Measurements from ENCODE around the gene DUOX1. TPM values are rescaled to one million over a fixed set of nuclear protein-coding genes. Genes with fewer than 3 reads are reported as not detected.

DUOX1 gene
- total and polyA plus RNA-seq, 9 of the 15 experiments (the other 6 are each of a cell fraction or from before 2014, with no cell fraction given) = 0.01 to 0.22 (median 0.01) TPM; not detected in 6

DNA sequence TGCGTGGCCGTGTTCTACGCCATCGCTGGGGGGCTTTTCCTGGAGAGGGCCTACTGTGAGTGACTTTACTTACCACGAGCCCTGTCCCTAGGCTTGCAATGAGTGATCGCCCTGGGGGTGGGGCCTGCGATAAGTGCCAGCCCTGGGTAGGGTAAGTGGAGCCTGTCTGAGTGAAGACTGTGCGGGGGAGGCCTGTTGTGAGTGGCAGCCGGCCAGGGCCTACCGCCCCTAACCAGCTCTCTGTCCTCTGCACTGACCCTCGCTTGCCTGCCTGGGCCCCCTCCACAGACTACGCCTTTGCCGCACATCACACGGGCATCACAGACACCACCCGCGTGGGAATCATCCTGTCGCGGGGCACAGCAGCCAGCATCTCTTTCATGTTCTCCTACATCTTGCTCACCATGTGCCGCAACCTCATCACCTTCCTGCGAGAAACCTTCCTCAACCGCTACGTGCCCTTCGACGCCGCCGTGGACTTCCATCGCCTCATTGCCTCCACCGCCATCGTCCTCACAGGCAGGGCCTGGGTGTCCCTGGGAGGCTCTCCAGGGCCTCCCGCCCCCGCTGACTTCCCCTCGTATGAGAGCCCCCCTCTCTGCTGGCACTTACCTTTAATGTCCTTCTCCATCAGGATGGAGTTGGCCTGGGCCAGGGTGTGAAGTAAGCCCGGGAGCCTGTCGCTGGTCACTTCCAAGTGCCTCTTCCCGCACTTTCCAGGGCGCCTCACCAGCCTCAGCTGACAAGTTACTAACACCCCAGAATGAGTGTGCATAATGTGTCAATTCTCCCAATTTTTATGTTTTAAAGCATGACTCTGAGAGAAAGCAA is 22.4 kb downstream of the DUOX1 start:
- no peak overlapping the region for H3K9ac ChIP-seq (ENCODE audit: insufficient read depth in 1 of 2, low read depth in 2 of 2, low read length in 2 of 2)
- H3K27ac ChIP-seq (ENCODE audit: extremely low read depth, low read depth, low read length) = no peak overlapping the region
- H3K4me2 ChIP-seq (ENCODE audit: insufficient read depth, low read length) = no peak overlapping the region
- ChIA-PET CTCF (ENCODE audit: low intra/inter-chr PET ratio) (no interaction called here), POLR2A (no interaction called here)
- no peaks in the 10 kb centered on the region for H3K9me1 ChIP-seq (ENCODE audit: control insufficient read depth, insufficient read depth, low read length)
- H3K79me2 ChIP-seq (ENCODE audit: control insufficient read depth, insufficient read depth, low read length) = no peaks in the 10 kb centered on the region
- H2AFZ ChIP-seq (ENCODE audit: low read depth, low read length) = no peak overlapping the region
- WGBS (ENCODE audit: insufficient coverage, low coverage, missing lambda C conversion rate) = 74% methylated on average over 30 of the region's 36 CpGs
- intact Hi-C loops (cut with micrococcal nuclease) (no loop called here), in situ Hi-C loops (cut with MboI) (no loop called here)
- H3K4me1 ChIP-seq (replicated peaks in 1 of 2; ENCODE audit: control insufficient read depth in 2 of 2, insufficient read depth in 2 of 2, low read length in 2 of 2) = peaks cover 6% of the 10 kb centered on the region in 2 experiments; a peak in 3 of 5 replicates
- H4K20me1 ChIP-seq (replicated peaks; ENCODE audit: control insufficient read depth, insufficient read depth, low read length) = no peaks in the 10 kb centered on the region; the same call in 1 of the 2 replicates
- FAIRE-seq (no peak), ATAC-seq (no peak), DNase-seq (ENCODE audit: extremely low read depth in 1 of 4, low spot score in 3 of 4) (no peak)
- H3K27me3 ChIP-seq (ENCODE audit: control insufficient read depth in 2 of 2, insufficient read depth in 2 of 2, low read length in 2 of 2) = peaks cover 0 to 15% of the 10 kb centered on the region in 2 experiments; a peak in 2 of 5 replicates
- no TSS peak for BruUV-seq (replicated peaks)
- no peaks in the 10 kb centered on the region for H3K36me3 ChIP-seq (ENCODE audit: control insufficient read depth, insufficient read depth, low read length)
- no peaks in the 10 kb centered on the region for H3K9me3 ChIP-seq (replicated peaks; ENCODE audit: control insufficient read depth, insufficient read depth, low read depth, low read length)
- H3K4me3 ChIP-seq = no peak overlapping the region
- TF ChIP-seq POLR2A (conservative IDR thresholded peaks at IDR 0.05) = no peak
- TF ChIP-seq CBFA2T3 (IDR thresholded peaks at IDR 0.05) = no peak
- no peak for TF ChIP-seq STAT5A (IDR thresholded peaks at IDR 0.05; ENCODE audit: borderline replicate concordance, low read length)
- no peak for TF ChIP-seq BDP1 (IDR thresholded peaks at IDR 0.05; ENCODE audit: insufficient read depth, insufficient read length)
- no peak for TF ChIP-seq SMARCC2 (IDR thresholded peaks at IDR 0.05; ENCODE audit: low read depth)
- no peak for TF ChIP-seq NFRKB (IDR thresholded peaks at IDR 0.05; ENCODE audit: low read depth)
- TF ChIP-seq, protein P1, sequence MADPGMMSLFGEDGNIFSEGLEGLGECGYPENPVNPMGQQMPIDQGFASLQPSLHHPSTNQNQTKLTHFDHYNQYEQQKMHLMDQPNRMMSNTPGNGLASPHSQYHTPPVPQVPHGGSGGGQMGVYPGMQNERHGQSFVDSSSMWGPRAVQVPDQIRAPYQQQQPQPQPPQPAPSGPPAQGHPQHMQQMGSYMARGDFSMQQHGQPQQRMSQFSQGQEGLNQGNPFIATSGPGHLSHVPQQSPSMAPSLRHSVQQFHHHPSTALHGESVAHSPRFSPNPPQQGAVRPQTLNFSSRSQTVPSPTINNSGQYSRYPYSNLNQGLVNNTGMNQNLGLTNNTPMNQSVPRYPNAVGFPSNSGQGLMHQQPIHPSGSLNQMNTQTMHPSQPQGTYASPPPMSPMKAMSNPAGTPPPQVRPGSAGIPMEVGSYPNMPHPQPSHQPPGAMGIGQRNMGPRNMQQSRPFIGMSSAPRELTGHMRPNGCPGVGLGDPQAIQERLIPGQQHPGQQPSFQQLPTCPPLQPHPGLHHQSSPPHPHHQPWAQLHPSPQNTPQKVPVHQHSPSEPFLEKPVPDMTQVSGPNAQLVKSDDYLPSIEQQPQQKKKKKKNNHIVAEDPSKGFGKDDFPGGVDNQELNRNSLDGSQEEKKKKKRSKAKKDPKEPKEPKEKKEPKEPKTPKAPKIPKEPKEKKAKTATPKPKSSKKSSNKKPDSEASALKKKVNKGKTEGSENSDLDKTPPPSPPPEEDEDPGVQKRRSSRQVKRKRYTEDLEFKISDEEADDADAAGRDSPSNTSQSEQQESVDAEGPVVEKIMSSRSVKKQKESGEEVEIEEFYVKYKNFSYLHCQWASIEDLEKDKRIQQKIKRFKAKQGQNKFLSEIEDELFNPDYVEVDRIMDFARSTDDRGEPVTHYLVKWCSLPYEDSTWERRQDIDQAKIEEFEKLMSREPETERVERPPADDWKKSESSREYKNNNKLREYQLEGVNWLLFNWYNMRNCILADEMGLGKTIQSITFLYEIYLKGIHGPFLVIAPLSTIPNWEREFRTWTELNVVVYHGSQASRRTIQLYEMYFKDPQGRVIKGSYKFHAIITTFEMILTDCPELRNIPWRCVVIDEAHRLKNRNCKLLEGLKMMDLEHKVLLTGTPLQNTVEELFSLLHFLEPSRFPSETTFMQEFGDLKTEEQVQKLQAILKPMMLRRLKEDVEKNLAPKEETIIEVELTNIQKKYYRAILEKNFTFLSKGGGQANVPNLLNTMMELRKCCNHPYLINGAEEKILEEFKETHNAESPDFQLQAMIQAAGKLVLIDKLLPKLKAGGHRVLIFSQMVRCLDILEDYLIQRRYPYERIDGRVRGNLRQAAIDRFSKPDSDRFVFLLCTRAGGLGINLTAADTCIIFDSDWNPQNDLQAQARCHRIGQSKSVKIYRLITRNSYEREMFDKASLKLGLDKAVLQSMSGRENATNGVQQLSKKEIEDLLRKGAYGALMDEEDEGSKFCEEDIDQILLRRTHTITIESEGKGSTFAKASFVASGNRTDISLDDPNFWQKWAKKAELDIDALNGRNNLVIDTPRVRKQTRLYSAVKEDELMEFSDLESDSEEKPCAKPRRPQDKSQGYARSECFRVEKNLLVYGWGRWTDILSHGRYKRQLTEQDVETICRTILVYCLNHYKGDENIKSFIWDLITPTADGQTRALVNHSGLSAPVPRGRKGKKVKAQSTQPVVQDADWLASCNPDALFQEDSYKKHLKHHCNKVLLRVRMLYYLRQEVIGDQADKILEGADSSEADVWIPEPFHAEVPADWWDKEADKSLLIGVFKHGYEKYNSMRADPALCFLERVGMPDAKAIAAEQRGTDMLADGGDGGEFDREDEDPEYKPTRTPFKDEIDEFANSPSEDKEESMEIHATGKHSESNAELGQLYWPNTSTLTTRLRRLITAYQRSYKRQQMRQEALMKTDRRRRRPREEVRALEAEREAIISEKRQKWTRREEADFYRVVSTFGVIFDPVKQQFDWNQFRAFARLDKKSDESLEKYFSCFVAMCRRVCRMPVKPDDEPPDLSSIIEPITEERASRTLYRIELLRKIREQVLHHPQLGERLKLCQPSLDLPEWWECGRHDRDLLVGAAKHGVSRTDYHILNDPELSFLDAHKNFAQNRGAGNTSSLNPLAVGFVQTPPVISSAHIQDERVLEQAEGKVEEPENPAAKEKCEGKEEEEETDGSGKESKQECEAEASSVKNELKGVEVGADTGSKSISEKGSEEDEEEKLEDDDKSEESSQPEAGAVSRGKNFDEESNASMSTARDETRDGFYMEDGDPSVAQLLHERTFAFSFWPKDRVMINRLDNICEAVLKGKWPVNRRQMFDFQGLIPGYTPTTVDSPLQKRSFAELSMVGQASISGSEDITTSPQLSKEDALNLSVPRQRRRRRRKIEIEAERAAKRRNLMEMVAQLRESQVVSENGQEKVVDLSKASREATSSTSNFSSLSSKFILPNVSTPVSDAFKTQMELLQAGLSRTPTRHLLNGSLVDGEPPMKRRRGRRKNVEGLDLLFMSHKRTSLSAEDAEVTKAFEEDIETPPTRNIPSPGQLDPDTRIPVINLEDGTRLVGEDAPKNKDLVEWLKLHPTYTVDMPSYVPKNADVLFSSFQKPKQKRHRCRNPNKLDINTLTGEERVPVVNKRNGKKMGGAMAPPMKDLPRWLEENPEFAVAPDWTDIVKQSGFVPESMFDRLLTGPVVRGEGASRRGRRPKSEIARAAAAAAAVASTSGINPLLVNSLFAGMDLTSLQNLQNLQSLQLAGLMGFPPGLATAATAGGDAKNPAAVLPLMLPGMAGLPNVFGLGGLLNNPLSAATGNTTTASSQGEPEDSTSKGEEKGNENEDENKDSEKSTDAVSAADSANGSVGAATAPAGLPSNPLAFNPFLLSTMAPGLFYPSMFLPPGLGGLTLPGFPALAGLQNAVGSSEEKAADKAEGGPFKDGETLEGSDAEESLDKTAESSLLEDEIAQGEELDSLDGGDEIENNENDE (IDR thresholded peaks at IDR 0.05; ENCODE audit: low read depth, low read length) = no peak
- TF ChIP-seq PTTG1 (tag; IDR thresholded peaks at IDR 0.05; ENCODE audit: low read depth) = no peak
- TF ChIP-seq HDAC8 (tag; IDR thresholded peaks at IDR 0.05) = no peak
- no peak for TF ChIP-seq NR1H2 (CRISPR knock-in tag; IDR thresholded peaks at IDR 0.05)
- TF ChIP-seq, protein P2, sequence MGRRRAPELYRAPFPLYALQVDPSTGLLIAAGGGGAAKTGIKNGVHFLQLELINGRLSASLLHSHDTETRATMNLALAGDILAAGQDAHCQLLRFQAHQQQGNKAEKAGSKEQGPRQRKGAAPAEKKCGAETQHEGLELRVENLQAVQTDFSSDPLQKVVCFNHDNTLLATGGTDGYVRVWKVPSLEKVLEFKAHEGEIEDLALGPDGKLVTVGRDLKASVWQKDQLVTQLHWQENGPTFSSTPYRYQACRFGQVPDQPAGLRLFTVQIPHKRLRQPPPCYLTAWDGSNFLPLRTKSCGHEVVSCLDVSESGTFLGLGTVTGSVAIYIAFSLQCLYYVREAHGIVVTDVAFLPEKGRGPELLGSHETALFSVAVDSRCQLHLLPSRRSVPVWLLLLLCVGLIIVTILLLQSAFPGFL (CRISPR knock-in tag; IDR thresholded peaks at IDR 0.05) = no peak
